GM18870 (cell line): Measurements from ENCODE around the gene AOC1.
"Not testable (repeated sequence)": the region's sequence is repeated elsewhere in the genome, so short reads cannot be mapped to it uniquely, and the experiment has no call there.

Source experiments
- ATAC-seq: cut with Tn5 transposase; IDR thresholded peaks from one replicate; pipeline ENCODE4 v1.9.1; 2021; ENCODE audit warnings: moderate library complexity; ENCODE audit not compliant: unreplicated experiment

AOC1 gene, protein sequence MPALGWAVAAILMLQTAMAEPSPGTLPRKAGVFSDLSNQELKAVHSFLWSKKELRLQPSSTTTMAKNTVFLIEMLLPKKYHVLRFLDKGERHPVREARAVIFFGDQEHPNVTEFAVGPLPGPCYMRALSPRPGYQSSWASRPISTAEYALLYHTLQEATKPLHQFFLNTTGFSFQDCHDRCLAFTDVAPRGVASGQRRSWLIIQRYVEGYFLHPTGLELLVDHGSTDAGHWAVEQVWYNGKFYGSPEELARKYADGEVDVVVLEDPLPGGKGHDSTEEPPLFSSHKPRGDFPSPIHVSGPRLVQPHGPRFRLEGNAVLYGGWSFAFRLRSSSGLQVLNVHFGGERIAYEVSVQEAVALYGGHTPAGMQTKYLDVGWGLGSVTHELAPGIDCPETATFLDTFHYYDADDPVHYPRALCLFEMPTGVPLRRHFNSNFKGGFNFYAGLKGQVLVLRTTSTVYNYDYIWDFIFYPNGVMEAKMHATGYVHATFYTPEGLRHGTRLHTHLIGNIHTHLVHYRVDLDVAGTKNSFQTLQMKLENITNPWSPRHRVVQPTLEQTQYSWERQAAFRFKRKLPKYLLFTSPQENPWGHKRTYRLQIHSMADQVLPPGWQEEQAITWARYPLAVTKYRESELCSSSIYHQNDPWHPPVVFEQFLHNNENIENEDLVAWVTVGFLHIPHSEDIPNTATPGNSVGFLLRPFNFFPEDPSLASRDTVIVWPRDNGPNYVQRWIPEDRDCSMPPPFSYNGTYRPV

DNA sequence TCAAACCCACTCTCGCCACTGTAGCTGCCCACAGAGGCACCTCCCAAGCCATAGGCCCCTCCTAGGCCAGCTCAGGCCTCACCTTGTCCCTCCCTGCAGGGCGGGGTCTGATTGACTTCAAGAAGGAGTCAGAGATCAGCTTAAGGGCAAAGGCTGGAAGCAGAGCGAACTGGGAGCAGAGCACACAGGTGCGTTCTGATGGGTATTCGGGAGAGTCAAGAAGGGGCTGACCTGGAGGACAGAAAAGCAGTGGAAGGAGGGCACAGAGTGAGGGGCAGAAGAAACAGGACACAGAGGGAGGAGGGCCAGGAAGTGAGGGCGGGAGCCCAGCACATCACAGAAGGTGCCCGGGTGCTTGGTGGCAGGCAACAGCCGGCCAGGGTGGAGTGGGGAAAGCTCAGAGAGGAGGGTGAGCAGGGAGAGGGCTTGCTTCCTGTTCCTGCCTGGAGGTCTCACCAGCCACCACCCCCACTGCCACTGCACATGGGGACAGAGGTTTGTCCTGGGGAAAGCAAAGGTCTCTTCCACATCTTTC lies at the start of gene AOC1:
Gene AOC1, plus strand, starts transcription at position 147 of the 535 bp plus-strand sequence. CDS start 3,954 bp downstream, outside the sequence.
- no peak for ATAC-seq

DNA sequence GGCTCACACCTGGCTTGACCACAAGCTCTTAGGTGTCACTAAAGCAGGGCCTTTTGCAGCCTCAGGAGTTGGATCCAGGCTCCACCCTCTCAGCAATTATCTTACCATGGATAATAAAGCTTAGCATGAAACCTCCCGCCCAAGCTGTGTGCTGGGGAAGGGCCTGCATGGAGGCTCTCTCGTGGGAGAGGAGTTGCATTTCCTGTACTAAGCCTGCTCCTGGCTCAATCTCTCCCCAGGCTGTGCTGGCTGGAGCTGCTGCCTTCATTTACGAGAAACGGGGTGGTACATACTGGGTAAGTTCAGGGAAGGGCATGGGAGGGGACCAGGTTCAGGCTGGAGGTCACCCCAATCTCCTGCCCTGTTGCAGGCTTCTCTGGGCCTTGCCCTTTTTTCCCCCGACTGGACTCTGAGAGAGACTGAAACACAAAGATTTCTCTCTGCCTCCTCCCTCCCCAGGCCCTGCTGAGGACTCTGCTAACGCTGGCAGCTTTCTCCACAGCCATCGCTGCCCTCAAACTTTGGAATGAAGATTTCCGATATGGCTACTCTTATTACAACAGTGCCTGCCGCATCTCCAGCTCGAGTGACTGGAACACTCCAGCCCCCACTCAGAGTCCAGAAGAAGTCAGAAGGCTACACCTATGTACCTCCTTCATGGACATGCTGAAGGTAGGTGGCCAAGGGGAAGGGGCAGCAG lies 49.0 kb upstream of the AOC1 start:
- ATAC-seq, result no peak

DNA sequence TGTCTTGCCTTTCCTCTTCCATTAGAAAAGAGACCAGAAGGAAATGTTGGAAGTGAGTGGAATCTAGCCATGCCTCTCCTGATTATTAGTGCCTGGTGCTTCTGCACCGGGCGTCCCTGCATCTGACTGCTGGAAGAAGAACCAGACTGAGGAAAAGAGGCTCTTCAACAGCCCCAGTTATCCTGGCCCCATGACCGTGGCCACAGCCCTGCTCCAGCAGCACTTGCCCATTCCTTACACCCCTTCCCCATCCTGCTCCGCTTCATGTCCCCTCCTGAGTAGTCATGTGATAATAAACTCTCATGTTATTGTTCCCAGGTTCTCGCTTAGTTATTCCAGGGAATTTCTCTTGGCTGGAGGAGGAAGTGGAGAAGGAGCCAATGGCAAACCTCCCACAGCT lies 47.5 kb upstream of the AOC1 start:
- ATAC-seq, result no peak

DNA sequence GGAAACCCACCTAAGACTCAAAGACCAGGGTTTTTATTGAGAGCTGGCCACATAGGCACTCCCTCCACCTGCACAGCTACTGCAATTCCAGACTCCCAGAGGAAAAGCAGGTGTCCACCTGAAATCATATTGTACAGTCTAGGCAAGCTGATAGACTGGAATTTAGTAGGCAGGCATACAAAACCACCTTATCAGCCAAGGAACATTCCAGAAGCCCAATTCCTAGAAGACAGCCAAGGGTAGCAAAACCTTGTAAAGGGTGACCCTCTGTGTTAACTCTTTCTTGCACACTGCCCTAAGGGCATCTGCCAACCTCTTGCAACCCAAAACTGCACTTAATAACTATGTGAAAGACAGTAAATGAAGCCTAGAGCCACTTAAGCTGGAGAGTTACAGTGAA lies 46.5 kb upstream of the AOC1 start:
- no peak for ATAC-seq

DNA sequence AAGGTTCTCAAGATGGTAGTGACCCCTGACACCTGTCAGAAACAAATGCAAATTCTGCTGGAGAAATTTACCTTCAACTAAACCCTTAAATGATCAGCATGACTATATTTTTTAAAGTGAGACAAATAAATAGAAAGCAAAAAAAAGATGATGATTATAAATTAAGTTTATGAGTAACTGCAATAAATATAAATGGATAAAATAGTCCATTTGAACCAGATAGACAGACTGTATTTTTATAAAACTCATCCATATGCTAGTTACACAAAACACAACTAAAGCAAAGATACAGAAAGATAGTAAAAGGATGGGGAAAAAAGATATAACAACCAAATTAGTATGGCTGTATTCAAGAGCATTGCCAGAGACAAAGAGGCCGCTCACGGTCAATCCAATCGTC lies 45.9 kb upstream of the AOC1 start:
- ATAC-seq, result no peak

DNA sequence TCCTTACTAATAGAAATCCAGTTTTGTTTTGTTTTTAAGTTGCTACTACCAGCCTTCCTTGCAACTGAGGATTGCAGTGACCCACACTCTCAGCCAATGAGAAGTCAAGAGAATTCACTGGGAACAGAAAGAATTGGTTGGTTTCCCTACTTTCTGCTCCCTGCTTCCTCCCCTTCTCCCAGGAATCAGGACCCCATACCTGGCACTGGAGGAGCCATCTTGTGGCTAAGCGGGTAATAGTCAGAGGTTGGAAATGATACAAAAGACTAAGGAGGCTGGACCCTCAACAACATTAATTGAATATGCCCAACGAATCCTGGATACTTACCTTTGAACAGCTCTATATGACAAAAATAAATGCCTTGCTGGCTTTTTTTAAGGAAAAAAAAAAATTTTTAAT lies 45.5 kb upstream of the AOC1 start:
- ATAC-seq, result no peak

DNA sequence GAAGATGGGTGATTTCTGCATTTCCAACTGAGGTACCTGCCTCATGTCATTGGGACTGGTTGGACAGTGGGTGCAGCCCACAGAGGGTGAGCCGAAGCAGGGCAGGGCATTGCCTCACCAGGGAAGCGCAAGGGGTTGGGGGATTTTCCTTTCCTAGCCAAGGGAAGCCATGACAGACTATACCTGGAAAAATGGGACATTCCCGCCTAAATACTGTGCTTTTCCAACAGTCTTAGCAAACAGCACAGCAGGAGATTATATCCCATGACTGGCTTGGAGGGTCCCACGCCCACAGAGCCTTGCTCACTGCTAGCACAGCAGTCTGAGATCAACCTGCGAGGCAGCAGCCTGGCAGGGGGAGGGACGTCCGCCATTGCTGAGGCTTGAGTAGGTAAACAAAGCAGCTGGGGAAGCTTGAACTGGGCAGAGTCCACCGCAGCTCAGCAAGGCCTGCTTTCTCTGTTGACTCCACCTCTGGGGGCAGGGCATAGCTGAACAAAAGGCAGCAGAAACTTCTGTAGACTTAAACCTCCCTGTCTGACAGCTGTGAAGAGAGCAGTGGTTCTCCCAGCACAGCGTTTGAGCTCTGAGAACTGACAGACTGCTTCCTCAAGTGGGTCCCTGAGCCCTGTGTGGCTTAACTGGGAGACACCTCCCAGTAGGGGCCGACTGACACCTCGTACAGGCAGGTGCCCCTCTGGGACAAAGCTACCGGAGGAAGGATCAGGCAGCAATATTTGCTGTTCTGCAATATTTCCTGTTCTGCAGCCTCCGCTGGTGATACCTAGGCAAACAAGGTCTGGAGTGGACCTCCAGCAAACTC lies 44.5 kb upstream of the AOC1 start:
- not testable (repeated sequence) for ATAC-seq

DNA sequence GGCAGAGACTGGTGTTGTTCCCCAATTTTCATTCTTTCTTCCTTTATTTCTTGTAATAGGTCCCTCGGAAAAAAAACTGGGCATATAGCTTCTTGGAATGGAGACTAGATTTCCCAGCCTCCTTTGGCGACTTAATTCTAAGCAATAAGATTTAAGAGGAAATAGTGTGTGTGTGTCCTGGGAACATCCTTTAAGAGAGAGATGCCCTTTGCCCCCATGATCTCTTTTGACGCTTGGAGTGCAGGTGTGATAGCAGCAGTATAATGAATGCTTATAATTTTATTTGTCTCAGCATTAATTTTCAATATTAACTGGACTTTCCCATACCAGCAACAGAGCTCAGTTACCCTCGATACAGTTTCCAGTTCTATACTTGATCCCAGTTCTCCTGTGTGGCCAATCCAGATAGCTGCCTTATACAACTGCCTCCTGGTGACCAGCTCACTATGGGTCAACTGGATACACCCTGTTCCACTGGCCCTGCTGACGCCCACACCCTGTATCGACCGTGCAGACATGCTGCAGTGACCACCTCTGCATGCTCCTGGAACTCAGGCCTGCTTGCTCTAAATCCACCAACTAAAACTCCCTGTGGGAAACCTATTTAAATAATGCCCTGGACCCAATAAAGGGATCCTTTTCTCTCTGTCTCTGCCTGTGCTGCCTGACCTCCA lies 37.9 kb upstream of the AOC1 start:
- no peak for ATAC-seq

DNA sequence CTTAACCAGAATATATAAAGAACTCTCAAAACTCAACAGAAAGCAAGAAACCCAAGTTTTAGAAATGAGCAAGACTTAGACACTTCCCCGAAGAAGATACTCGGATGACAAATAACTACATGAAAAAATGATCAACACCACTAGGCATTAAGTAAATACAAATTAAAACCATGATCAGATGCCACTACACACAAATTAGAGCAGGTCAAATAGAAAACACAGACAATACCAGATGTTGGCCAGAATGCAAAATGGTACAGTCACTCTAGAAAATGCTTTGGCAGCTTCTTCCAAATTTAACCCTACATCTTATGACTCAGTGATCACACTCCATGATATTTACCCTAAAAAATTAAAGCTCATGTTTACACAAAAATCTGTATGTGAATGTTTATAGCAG lies 33.3 kb upstream of the AOC1 start:
- ATAC-seq, result no peak

DNA sequence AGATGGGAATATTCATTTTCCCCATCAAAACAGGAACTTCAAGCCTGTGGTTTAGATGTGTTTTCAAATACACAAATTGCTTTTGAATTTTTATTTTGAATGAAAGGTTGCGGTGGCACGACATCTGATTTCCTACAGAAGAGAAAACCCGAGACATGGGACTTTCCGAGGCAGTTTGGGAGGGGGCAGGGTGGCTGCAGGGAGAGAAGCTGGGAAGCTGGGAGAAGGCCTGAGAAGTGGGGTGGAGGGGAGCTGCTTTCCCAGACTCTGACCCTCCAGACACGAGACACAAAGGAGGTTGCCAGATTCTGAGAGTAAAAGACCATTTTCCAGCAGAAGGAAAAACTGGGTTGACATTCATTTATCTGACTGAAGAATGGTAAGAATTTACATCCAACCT lies 32.2 kb upstream of the AOC1 start:
- no peak for ATAC-seq

DNA sequence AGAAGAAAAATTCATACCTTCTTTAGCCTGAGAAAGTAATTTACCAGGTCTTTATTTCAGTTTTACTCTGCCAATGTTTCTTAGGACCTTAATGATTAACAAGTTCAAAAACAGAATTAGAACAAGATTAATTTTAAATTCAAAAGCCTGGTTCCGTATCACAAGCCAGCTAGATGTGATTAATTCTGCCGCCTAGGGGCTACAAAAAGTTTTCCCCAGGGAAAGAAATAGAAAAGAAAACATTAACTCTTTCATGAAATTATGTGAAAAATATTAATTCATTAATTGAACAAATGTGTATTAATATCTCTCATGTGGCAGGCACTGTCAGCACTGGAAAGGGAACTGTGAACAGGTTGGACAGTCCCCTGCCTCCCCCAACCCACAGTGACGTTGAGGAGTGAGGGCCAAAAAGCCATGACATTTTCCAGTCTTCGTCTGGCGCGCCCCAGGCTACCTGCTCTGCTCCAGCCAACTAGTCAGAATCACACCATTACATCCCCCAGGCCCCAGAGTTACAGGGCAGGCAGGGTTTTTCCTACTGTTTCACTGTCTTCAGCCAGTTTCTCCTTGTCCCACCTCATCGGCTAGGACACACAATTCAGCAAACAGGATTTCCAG lies 31.6 kb upstream of the AOC1 start:
- no peak for ATAC-seq

DNA sequence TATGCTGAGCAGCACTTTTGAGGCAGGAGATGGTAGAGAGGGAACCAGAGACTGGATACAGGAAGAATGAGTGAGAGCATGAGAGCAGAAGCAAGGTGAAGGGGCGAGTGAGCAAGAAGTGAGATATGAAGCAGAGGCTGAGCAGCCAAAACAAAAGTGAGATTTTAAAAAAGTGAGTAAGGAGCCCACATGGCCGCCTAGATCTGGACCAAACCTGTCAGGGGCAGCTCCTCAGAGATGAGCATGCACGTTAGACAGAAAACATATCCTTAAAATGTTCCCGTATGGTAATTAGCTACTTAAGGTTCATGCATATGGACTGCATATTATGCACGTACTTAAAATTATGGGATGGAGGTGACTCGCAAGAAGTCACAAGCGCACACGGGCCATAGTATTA lies 29.3 kb upstream of the AOC1 start:
- no peak for ATAC-seq

DNA sequence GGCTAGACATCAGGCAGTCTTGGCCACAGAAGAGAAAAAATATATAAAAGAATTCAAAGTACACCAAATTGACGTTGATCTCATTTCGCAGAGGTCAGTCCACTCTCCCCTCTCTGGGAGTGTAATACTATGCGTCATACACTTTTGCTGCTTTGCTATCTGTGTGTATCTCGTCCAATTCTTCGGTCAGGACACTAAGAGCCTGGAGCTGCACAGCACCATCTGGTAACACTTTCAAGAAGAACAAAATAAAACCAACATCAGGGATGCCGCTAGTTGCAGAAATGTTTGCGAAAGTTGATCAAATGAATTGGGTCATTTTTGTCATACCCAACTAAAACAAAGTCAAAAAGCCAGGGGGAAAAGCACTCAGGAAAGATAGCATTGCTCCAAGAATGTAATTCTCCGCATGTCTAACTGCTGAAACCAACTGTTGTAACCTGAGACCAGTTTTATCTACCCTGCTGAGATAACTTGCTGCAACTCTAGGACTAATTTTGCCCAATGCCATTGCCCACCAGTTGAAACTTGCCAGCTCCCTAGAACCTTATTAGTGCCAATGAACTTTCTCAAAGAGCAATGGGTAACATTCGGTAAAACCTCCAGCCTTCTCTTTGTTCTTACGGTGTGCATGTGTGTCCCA lies 28.7 kb upstream of the AOC1 start:
- no peak for ATAC-seq

DNA sequence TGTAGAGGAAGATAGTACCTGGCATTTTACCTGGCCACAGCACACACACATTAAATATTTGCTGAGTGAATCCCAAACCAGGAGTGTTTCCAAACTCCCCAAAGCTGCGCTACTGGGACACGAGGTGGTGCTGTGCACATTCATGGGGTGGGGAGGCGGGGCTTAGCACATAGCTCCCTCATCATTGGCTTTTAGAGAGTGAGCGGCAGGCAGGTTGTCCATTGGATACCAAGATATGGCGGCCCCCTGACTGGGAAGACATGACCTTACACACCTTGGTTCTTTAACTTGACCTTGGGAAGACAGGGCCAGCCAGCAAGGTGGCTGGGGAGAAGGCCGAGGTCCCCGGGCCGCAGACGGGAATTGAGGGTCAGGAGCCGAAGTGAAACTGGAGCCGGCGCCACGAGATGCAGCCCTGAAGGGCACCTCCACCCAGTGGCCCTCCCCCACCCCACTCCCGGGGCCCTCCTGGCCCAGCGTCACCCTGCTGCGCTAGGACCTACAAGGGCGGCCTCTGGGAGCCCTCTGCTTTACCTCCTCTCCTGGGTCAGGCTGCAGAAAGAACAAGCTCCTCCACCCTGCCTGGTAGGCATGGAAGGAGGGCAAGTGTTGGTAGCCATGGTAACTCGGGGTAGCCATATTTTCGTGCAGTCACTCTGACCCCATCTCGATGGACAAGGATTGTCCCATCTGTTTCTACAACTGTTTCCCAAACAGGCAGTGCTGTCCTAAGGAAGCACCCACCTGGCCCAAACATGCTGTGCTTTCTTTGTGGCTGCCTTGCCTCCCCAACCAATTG lies 27.7 kb upstream of the AOC1 start:
- ATAC-seq, result no peak

DNA sequence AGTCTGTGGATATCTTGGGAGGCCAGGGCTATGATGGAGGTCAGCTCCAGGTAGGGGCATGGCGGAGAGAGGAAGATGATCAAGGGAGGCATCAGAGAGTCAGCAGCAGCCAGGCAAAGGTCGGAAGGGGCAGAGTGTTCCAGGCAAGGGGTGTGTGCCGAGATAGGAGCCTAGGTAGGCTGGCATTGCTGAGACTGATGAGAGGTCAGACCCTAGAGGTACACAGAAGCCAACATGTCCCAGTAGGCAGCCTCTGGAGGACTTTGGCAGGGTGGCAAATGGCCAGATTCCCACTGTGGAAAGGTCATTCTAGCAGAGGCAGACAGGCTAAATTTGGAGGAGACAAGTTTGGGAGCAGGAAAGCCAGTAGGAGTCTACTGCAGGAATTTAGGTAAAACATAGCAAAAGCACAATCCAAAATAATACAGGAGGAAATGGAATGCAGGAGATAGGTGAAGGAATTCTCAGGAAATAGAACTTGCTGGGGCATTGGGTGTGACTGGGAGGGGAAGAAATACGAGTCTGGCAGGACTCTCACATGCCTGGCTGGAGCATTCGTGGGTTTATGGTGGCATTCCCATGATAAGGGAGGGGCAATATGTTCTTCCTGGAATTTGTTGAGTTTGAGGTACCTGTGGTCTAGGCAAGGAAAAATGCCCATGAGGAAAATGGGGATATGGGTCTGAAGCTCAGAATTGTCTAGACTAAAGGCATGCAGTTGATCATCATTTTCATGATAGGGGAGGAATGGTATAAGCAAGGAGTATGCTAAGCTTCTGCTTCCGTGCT lies 26.1 kb upstream of the AOC1 start:
- no peak for ATAC-seq

DNA sequence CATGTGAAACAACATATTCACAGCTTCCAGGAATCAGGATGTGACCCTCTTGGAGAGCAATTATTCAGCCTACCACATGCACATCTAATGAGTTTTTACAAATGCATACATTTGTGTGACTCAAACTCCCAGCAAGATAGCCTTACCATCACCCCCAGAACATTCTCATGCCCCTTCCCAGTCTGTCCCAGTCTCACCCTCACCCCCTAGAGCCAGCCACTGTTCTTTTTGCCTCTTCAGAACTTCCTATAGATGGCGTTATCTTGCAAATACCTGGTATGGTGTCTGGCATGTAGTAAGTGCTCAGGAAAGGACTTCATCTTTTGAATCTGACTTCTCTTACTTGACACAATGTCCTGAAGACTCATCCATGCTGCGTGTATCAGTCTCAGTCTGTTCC lies 23.9 kb upstream of the AOC1 start:
- ATAC-seq, result no peak

DNA sequence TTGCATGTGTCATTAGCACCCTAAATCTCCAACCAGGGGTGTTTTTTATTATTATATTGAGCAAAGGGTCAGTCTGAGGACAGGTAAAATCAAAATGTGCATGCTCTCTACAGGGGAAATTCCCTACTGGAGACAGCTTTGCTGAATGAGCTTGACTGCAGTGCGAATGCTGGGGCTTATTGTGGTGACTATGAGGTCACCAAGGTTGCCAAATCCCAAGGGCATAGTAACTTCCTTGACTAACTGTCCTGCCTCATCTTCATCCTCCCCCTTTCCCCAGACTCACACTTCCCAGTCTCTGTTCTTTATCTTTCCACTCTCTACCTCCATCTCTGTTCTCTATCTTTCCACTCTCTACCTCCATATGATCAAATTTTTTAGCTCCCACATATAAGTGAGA lies 22.9 kb upstream of the AOC1 start:
- ATAC-seq, result no peak

DNA sequence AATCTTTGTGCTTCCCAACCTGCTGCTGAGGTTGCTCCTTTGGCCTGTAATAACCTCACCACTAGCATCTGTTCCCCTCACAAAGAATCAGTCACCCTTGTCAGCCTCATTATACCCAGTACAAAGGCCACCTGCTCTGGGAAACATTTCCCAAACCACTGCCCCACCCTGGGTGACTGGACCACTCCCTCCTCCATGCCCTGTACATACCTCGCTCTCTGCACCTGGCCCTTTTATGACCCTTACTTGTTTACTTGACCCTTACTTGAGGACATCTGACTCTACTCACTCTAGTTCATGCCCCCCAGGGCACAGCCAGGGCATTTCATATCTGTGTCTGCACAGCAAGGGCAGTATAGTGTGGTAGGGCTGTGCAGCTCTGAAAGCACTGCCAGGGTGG lies 21.4 kb upstream of the AOC1 start:
- ATAC-seq, result no peak
